Astrocyte of the spinal cord (primary cell): ENCODE results near the gene ABCB8.

Experiments used
- DNase-seq: peaks from one replicate; pipeline ENCODE4 v3.0.0; 2011; ENCODE audit warnings: low read depth, low spot score
- H3K4me3 ChIP-seq: 2 replicates; pipeline ENCODE4 v1.5.1; 2011; ENCODE audit warnings: low read depth, mild to moderate bottlenecking, low read length, moderate library complexity
- CTCF ChIP-seq: IDR thresholded peaks from 2 replicates; pipeline ENCODE4 v1.5.1; 2012; ENCODE audit warnings: low read depth, mild to moderate bottlenecking, low read length, inconsistent platforms
- in situ Hi-C: cut with HindIII; loops from 2 replicates; pipeline ENCODE4 v1.10.0; 2017; ENCODE audit warnings: low sequenced_read_pairs

The ABCB8 gene

DNA sequence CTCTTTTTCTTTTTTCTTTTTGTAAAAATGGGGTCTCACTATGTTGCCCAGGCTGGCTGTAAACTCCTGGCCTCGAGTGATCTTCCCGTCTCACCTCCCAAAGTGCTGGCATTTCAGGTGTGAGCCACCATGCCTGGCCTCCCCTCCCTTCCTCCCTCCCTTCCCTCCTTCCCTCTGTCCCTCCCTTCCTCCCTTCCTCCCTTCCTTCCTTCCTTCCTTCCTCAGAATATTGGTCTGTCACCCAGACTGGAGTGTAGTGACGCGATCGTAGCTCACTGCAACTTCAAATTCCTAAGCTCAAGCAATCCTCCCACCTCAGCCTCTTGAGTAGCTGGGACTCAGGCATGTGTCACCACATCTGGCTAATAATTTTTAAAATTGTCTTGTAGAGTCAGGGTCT, 66.4 kb downstream of the ABCB8 start:
- no peak for TF ChIP-seq CTCF
- DNase-seq: no peak
- no peak overlapping the region for H3K4me3 ChIP-seq
- in situ Hi-C loops: no loop called here

- no peak for DNase-seq
- in situ Hi-C loops: no loop called here
- no peak for TF ChIP-seq CTCF
- H3K4me3 ChIP-seq: no peak overlapping the region
These were observed 67.0 kb downstream of the ABCB8 start for GRCh38 chr7:151095123-151095797.

GRCh38 chr7:151095828-151096475, 67.7 kb downstream of the ABCB8 start:
- DNase-seq: no peak
- no peak for TF ChIP-seq CTCF
- in situ Hi-C loops: no loop called here

More at GRCh38 chr7:151095828-151096475, 67.7 kb downstream of the ABCB8 start:
- H3K4me3 ChIP-seq: no peak overlapping the region
